Spleen (tissue), 7 donors: ENCODE measurements around the gene C3orf18.

Experiments used
- CTCF ChIP-seq, 11 experiments: fragments of 200-600 bp in 7 of 11; fragments of 450-650 bp in 4 of 11; sonication (generic) in 4 of 11; IDR thresholded peaks in 8 of 11; conservative IDR thresholded peaks in 3 of 11; 1 replicate in 7 of 11; 2 replicates in 4 of 11; pipeline versions ENCODE4 v1.4.0 to v1.8.0; 2016 to 2021; ENCODE audit warnings: antibody characterized with exemption in 11 of 11, inconsistent platforms in 4 of 11, mild to moderate bottlenecking in 1 of 11
- POLR2A ChIP-seq, 3 donors: fragments of 450-650 bp; IDR thresholded peaks; one replicate each; pipeline ENCODE4 v1.5.1; 2017; ENCODE audit warnings: antibody characterized with exemption in 3 of 3, mild to moderate bottlenecking in 1 of 3
- POLR2AphosphoS5 ChIP-seq, 3 donors: sonication (generic); formaldehyde crosslinking; IDR thresholded peaks; one replicate each; pipeline ENCODE4 v1.5.1; 2017; ENCODE audit warnings: antibody characterized with exemption in 3 of 3
- donor health status: DM: no; HTN: no; CAD: no; lungs with moderate emphysema.
- donor health status: DM: no; HTN: no; CAD: no.
- donor health status: DM: no; HTN: no; CAD: no.

GRCh38 chr3:50585919-50586762 lies 18.6 kb upstream of the C3orf18 start:
- no peak for TF ChIP-seq CTCF (IDR thresholded peaks at IDR 0.05 in 8 of 11, conservative IDR thresholded peaks at IDR 0.05 in 3 of 11)
- no peak for TF ChIP-seq POLR2AphosphoS5 (IDR thresholded peaks at IDR 0.05)
- TF ChIP-seq POLR2A (IDR thresholded peaks at IDR 0.05): no peak
